Duodenal mucosa (tissue), 2 donors: ENCODE results near the gene ZNF79.
"Not testable (repeated sequence)": the region's sequence is repeated elsewhere in the genome, so short reads cannot be mapped to it uniquely, and the experiment has no call there.

Source experiments
- H3K27ac ChIP-seq: one replicate; pipeline ENCODE4 v1.7.0; 2013; ENCODE audit warnings: low read depth, low read length
- H3K27me3 ChIP-seq, 2 donors: one replicate each; pipeline ENCODE4 v1.7.0; 2013; ENCODE audit warnings: low read length in 2 of 2, control low read depth in 1 of 2; ENCODE audit not compliant: insufficient read depth in 2 of 2, control insufficient read depth in 1 of 2
- H3K36me3 ChIP-seq, 2 donors: one replicate each; pipeline ENCODE4 v1.7.0; 2013; ENCODE audit warnings: low read length in 2 of 2, control low read depth in 1 of 2; ENCODE audit not compliant: insufficient read depth in 2 of 2, control insufficient read depth in 1 of 2
- H3K4me1 ChIP-seq, 2 donors: one replicate each; pipeline ENCODE4 v1.7.0; 2013; ENCODE audit warnings: low read length in 2 of 2, control low read depth in 1 of 2; ENCODE audit not compliant: insufficient read depth in 2 of 2, control insufficient read depth in 1 of 2
- H3K4me3 ChIP-seq, 2 donors: one replicate each; pipeline ENCODE4 v1.7.0; 2013; ENCODE audit warnings: low read length in 2 of 2, low read depth in 1 of 2
- H3K9ac ChIP-seq, 2 donors: one replicate each; pipeline ENCODE4 v1.7.0; 2013; ENCODE audit warnings: low read length in 2 of 2, low read depth in 1 of 2
- H3K9me3 ChIP-seq, 2 donors: one replicate each; pipeline ENCODE4 v1.7.0; 2013; ENCODE audit warnings: low read length in 2 of 2, control low read depth in 1 of 2; ENCODE audit not compliant: control insufficient read depth in 1 of 2

The ZNF79 gene

GRCh38 chr9:127451858-127452656, 27.9 kb downstream of the ZNF79 start:
- Histone ChIP-seq H3K27ac (peak overlapping the region; percentile 88), H3K36me3 (peaks cover 24 to 31% of the 10 kb centered on the region in 2 donors), H3K9ac (peak overlapping the region; percentile 92 to 96), H3K4me3 (peak overlapping the region; percentile 94 to 95), H3K9me3 (no peaks in the 10 kb centered on the region), H3K27me3 (no peaks in the 10 kb centered on the region), H3K4me1 (peaks cover 28 to 41% of the 10 kb centered on the region in 2 donors)

DNA sequence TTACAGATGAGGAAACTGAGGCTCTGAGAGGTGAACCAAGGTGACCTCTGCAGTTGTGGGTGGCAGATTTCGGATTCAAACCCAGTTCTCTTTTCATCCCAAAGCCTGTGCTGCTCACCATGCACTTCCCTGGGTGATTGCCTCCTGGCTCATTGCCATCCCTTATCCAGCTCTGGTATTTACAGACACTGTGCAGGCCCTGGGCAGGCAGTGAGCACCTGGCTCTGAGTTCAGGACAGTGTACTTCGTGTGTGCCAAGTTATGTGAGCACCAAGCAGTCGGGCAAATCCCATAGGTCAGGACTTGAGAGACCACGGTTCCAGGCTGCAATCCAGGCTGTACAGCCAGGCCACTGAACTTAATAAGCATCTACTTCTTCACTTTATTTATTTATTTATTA, 28.5 kb downstream of the ZNF79 start:
- H3K27me3 ChIP-seq: no peaks in the 10 kb centered on the region
- peak overlapping the region in 1 of 2 donors; percentile 96 for H3K9ac ChIP-seq
- H3K4me1 ChIP-seq: peaks cover 28 to 41% of the 10 kb centered on the region in 2 donors
- peak overlapping the region in 1 of 2 donors; percentile 94 for H3K4me3 ChIP-seq
- no peaks in the 10 kb centered on the region for H3K9me3 ChIP-seq
- H3K36me3 ChIP-seq: peaks cover 25 to 31% of the 10 kb centered on the region in 2 donors
- no peak overlapping the region for H3K27ac ChIP-seq

DNA sequence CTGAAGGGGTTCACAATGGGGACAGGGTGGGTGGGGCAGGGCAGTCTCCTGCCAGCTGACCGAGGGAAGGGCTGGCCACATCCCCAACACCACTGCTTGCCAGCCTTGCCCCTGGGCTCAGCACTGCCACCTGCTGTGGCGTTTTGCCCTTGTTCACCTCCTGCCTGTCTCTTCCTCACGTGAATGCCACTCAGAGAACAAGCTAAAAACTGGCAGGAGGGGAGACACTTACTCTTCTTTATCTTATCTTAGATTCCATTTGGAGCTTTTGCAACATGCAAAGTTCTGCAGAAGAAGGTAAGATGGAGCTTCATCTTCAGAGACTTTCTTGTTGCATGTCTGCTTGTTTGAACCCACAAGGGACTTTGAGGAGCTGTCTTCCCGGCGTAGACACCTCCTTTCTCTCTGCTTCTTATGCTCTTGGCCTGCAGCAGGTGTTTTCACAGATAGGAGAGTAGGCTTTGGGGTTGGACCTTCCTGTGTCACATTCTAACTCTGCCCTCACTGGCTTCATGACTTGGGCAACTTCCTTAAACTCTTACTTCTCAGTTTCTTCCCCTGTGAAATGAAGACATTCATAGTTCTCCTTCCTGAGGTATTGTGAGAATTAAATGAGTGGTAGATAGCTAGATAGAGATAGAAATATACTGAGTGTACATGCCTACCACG, 31.3 kb downstream of the ZNF79 start:
- Histone ChIP-seq H3K27ac (no peak overlapping the region), H3K4me3 (no peak overlapping the region), H3K9me3 (no peaks in the 10 kb centered on the region), H3K36me3 (peaks cover 8 to 22% of the 10 kb centered on the region in 2 donors), H3K27me3 (no peaks in the 10 kb centered on the region), H3K9ac (no peak overlapping the region), H3K4me1 (peaks cover 9 to 18% of the 10 kb centered on the region in 2 donors)

DNA sequence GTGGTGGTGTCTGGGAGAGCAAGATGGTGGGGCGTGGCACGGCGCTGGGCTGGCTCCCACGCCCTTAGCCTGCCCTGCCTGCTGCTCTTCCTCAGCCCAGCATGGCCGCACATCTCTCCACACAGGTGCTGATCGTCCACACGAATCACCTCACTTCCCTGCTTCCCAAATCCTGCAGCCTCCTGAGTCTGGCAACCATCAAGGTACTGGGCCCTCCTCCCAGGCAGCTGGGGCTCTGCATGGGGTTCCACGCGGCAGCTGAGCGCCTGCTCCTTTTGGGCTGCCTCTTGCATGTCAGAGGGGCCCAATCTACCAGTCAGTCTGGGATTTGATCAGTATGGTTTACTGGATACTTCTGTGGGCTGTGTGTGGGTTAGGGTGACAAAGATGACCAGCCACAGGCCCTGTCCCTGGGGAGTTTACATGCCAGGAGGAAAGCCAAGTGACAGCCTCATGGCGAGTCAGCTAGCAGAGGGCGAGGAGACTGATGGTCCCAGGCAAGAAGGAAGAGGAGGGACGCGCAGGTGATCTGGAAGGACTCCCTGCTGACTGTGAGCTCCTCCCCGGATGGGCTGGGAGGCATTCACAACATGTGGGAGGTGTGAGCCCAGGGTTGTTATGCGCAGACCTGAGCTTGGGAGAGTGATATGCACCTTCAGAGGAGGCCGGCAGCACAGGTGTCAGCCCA, 33.2 kb downstream of the ZNF79 start:
- no peak overlapping the region for H3K4me3 ChIP-seq
- no peak overlapping the region for H3K27ac ChIP-seq
- no peaks in the 10 kb centered on the region for H3K27me3 ChIP-seq
- H3K36me3 ChIP-seq: peaks cover 22 to 37% of the 10 kb centered on the region in 2 donors
- peaks cover 5 to 12% of the 10 kb centered on the region in 2 donors for H3K4me1 ChIP-seq
- no peak overlapping the region for H3K9ac ChIP-seq
- H3K9me3 ChIP-seq: no peaks in the 10 kb centered on the region

DNA sequence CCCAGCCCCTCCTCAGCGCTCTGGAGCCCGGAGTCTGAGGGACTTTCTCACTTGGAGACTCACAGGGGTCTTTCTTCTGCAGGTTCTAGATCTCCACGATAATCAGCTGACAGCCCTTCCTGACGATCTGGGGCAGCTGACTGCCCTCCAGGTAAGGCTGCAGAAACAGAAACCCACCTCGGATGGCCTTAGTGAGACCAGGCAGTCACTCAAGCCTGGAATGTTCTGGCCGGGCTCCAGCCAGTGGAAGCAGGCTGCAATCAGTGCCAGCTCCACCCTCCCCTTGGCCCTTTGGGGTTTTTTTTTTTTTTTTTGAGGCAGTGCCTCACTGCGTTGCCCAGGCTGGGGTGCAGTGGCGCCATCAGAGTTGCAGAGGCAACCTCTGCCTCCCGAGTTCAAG, 34.7 kb downstream of the ZNF79 start:
- no peaks in the 10 kb centered on the region for H3K9me3 ChIP-seq
- H3K9ac ChIP-seq: no peak overlapping the region
- no peak overlapping the region for H3K27ac ChIP-seq
- no peaks in the 10 kb centered on the region for H3K4me1 ChIP-seq
- no peaks in the 10 kb centered on the region for H3K27me3 ChIP-seq
- H3K4me3 ChIP-seq: no peak overlapping the region
- peaks cover 27 to 51% of the 10 kb centered on the region in 2 donors for H3K36me3 ChIP-seq

- Histone ChIP-seq H3K4me1 (no peaks in the 10 kb centered on the region), H3K36me3 (peaks cover 28 to 66% of the 10 kb centered on the region in 2 donors), H3K4me3 (no peak overlapping the region), H3K9me3 (no peaks in the 10 kb centered on the region), H3K27me3 (no peaks in the 10 kb centered on the region), H3K27ac (no peak overlapping the region), H3K9ac (no peak overlapping the region)
Measured at GRCh38 chr9:127463382-127463781, 39.2 kb downstream of the ZNF79 start.

- no peak overlapping the region for H3K9ac ChIP-seq
Measured at GRCh38 chr9:127463911-127464310, 39.7 kb downstream of the ZNF79 start.

DNA sequence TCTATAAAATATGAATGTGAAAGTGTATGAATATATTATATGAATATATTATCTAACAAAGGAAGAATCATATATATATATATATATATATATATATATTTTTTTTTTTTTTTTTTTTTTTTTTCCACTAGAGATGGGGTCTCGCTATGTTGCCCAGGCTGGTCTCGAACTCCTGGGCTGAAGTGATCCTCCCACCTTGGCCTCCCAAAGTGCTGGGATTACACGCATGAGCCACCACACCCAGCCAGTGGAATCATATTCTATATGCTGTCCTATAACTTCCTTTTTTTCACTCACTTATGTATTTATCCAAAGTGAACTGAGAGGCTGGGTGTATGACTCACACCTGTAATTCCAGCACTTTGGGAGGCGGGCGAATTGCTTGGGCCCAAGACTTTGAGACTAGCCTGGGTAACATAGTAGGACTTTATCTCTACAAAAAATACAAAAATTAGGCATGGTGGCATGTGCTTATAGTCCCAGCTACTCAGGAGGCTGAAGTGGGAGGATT, 42.3 kb downstream of the ZNF79 start:
- peaks cover 22 to 52% of the 10 kb centered on the region in 2 donors for H3K36me3 ChIP-seq
- not testable (repeated sequence) for H3K9me3 ChIP-seq, H3K27ac ChIP-seq, H3K4me1 ChIP-seq, H3K9ac ChIP-seq, H3K4me3 ChIP-seq, H3K27me3 ChIP-seq

More at GRCh38 chr9:127463911-127464310, 39.7 kb downstream of the ZNF79 start:
- no peaks in the 10 kb centered on the region for H3K9me3 ChIP-seq
- H3K4me3 ChIP-seq: no peak overlapping the region
- no peaks in the 10 kb centered on the region for H3K4me1 ChIP-seq
- peaks cover 28 to 64% of the 10 kb centered on the region in 2 donors for H3K36me3 ChIP-seq
- H3K27ac ChIP-seq: no peak overlapping the region
- no peaks in the 10 kb centered on the region for H3K27me3 ChIP-seq

- H3K4me1 ChIP-seq: no peaks in the 10 kb centered on the region
- no peaks in the 10 kb centered on the region for H3K9me3 ChIP-seq
- no peaks in the 10 kb centered on the region for H3K27me3 ChIP-seq
- peaks cover 13 to 41% of the 10 kb centered on the region in 2 donors for H3K36me3 ChIP-seq
- no peak overlapping the region for H3K9ac ChIP-seq
- no peak overlapping the region for H3K27ac ChIP-seq
- H3K4me3 ChIP-seq: no peak overlapping the region
Measured at GRCh38 chr9:127467621-127468020, 43.4 kb downstream of the ZNF79 start.

DNA sequence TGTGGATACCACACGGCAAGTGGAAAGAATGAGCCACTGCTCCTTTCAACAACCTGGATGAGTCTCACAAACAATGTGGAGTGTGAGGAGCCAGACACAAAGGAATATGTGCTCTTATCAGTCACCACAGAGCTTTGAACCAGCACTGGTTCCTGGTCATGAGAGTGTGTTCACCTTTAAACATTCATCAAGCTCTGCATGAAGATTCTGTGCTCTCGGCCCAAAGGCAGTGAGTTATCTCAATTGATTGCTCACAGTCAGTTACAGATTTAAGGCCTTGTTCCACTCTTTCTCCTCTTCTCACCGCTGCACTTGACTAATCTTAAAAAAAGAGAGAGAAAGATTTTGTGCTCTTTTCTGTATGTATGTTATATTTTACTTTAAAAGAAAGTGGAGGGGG, 46.5 kb downstream of the ZNF79 start:
- no peak overlapping the region for H3K4me3 ChIP-seq
- no peaks in the 10 kb centered on the region for H3K9me3 ChIP-seq
- H3K9ac ChIP-seq: no peak overlapping the region
- H3K36me3 ChIP-seq: peaks cover 6 to 37% of the 10 kb centered on the region in 2 donors
- H3K4me1 ChIP-seq: no peaks in the 10 kb centered on the region
- H3K27ac ChIP-seq: no peak overlapping the region
- no peaks in the 10 kb centered on the region for H3K27me3 ChIP-seq
